Coronary artery (tissue), 2 donors: Measurements from ENCODE around the gene CUL3.
"Not testable (repeated sequence)": the region's sequence is repeated elsewhere in the genome, so short reads cannot be mapped to it uniquely, and the experiment has no call there.

Experiments
- DNase-seq: peaks from one replicate; pipeline ENCODE4 v3.0.0-alpha.2; 2017; ENCODE audit warnings: low spot score
- H3K27ac ChIP-seq, 2 donors: fragments of 200-600 bp; sonication (generic); one replicate each; pipeline ENCODE4 v1.5.1; 2016 to 2019
- H3K4me3 ChIP-seq: fragments of 200-600 bp; sonication (generic); 2 replicates; pipeline ENCODE4 v1.5.1; 2016; ENCODE audit warnings: mild to moderate bottlenecking, moderate library complexity
- TF ChIP-seq, protein P1 (sequence below): fragments of 200-600 bp; sonication (generic); IDR thresholded peaks from one replicate; pipeline ENCODE4 v1.5.1; 2019; ENCODE audit warnings: antibody characterized with exemption

CUL3 gene

GRCh38 chr2:224524657-224525056 lies 60.5 kb downstream of the CUL3 start:
- DNase-seq: no peak
- H3K27ac ChIP-seq: no peak overlapping the region
- no peak overlapping the region for H3K4me3 ChIP-seq
- TF ChIP-seq, protein P1, sequence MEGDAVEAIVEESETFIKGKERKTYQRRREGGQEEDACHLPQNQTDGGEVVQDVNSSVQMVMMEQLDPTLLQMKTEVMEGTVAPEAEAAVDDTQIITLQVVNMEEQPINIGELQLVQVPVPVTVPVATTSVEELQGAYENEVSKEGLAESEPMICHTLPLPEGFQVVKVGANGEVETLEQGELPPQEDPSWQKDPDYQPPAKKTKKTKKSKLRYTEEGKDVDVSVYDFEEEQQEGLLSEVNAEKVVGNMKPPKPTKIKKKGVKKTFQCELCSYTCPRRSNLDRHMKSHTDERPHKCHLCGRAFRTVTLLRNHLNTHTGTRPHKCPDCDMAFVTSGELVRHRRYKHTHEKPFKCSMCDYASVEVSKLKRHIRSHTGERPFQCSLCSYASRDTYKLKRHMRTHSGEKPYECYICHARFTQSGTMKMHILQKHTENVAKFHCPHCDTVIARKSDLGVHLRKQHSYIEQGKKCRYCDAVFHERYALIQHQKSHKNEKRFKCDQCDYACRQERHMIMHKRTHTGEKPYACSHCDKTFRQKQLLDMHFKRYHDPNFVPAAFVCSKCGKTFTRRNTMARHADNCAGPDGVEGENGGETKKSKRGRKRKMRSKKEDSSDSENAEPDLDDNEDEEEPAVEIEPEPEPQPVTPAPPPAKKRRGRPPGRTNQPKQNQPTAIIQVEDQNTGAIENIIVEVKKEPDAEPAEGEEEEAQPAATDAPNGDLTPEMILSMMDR: no peak

DNA sequence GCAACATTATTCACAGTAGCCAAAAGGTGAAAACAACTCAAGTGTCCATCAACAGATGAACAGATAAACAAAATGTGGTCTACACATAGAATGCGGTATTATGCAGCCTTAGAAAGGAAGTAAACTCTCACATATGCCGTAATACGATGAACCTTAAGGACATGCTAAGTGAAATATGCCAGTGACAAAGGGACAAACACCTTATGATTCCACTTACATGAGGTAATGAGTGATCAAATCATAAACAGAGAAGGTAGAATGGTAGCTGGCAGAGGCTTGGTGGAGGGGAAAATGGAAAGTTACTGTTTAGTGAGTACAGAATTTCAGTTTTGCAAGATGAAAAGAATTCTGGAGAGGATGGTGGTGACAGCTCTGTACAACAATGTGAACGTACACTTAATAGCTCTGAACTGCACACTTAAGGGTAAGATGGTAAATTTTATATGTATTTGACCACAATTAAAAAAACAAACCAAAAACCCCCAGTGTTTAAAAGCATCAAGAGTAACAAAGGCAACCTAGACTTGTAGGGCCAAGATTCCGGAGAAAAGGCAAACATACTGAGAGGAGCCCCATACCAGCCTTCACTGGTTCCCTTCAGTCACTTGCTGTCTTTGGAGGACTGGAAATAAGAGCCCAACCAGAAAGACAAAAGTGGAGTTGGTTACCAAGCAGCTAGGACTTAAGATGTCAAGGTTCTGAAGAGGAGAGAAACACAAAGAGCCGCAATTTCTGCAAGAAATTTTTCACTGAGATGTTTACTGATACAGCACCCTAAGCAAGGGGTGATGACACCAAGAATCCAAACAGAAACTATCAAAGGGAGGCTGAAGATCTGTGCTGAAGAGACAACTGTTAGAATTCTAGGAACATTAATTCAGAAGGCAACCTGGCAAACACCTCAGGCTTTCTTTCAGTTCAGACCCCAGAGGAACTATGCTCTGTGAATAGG lies 61.3 kb downstream of the CUL3 start:
- TF ChIP-seq, protein P1: no peak
- Histone ChIP-seq H3K4me3 (no peak overlapping the region), H3K27ac (no peak overlapping the region)
- no peak for DNase-seq

DNA sequence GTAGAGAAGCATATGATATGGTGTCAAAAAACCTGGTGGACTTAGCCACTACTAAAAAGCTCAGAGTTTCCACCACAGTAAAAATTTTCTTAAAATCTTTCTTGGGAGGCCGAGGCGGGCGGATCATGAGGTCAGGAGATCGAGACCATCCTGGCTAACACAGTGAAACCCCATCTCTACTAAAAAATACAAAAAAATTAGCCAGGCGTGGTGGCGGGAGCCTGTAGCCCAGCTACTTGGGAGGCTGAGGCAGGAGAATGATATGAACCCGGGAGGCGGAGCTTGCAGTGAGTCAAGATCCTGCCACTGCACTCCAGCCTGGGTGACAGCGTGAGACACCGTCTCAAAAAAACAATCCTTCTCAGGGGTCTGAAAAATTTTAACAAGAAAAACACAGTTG lies 62.7 kb downstream of the CUL3 start:
- not testable (repeated sequence) for DNase-seq, H3K4me3 ChIP-seq, H3K27ac ChIP-seq

DNA sequence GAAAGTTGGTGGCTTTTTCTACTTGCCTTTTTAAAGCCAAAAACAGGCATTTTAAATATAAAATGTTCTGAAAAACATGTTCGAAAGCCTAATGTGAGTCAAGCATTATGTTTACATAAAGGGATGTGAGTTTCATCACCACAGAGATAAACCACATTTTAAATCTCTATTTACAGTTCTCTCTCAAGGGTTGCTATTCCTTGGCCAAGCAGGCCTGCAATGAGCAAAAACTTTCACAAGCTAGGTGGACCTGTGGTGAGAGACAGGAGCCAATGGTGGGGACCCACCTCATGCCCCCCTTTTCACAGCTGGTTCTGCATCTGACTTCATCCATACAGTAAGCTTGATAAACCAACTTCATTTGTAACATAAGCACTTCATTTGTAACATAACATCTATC lies 65.1 kb downstream of the CUL3 start:
- H3K27ac ChIP-seq: no peak overlapping the region
- no peak overlapping the region for H3K4me3 ChIP-seq
- no peak for DNase-seq
- TF ChIP-seq, protein P1: no peak

DNA sequence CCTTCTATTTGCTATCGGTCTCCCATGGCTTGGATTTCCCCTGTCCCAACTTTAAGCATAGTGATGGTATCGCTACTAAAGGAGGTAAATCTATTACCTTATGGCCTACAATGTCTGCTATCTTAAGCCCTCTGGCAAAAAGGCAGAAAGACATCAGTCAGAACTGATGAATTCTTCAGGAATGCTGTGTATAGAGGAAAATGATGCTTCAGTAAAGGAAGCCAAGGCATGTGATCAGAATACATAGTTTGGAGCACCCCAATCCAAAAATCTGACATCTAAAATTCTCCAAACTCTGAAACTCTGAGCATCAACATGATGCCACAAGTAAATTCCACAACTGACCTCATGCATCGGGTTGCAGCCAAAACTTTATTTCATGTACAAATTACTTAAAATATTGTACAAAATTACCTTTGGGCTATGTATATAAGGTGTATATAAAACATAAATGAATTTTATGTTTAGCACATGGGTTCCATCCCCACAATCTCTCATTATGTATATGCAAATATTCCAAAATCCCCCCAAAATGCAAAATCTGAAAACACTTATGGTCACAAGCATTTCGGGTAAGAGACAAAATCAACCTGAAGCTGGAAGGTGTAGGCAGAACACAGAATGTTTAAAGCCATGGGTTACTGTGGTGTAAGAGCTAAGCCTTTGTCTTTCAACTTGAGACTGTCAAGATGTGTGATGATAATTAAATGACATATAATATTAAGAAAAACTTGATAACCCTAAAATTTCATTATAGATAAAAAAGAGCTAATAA lies 66.2 kb downstream of the CUL3 start:
- TF ChIP-seq, protein P1: no peak
- Histone ChIP-seq H3K4me3 (no peak overlapping the region), H3K27ac (no peak overlapping the region)
- DNase-seq: no peak

DNA sequence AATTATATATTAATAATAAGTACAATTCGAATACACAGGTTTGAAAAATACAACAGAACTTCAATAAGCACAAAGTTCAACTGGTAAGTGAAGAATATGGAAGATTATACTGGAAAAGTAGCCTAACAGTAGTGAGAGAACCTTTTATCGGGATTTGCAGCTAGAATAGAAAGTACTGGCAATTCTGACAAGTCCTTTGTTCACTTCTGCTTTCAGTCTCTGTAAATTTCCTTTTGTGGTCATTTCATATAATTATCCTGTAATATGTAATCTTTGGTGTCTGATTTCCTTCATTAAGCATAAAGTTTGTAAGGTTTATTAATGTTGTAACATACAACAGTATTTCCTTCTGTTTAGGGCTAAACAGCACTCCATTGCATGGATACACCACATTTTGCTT lies 67.2 kb downstream of the CUL3 start:
- DNase-seq: no peak
- TF ChIP-seq, protein P1: no peak
- no peak overlapping the region for H3K27ac ChIP-seq
- H3K4me3 ChIP-seq: no peak overlapping the region

GRCh38 chr2:224516393-224516792 lies 68.8 kb downstream of the CUL3 start:
- not testable (repeated sequence) for DNase-seq, H3K4me3 ChIP-seq, H3K27ac ChIP-seq

DNA sequence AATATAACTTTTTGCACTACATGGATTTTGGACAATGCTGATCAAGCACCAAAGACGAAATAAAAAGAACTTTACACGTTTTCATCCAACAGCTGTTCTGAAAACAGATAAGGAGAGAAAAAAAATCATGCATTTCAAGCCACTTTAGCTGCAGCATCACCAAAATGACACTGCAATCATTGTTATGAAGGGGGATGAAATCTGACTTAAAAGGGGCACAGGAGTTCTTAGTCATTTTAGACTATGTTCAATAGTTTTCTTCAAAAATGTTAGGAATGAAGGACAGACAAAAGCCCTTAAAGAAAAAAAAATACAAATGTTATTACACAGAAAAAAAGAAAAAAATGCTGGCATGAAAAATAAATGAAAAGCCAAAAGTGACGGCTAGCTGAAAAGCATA lies 71.2 kb downstream of the CUL3 start:
- no peak for DNase-seq
- Histone ChIP-seq H3K27ac (no peak overlapping the region), H3K4me3 (no peak overlapping the region)
- TF ChIP-seq, protein P1: no peak
